ENCODE data around the gene PLIN3. TPM values are rescaled to one million over a fixed set of nuclear protein-coding genes. Genes with fewer than 3 reads are reported as not detected.
A peak's percentile ranks its signal among the peaks of the same experiment; 100 is the strongest.
"Not testable (repeated sequence)": the region's sequence is repeated elsewhere in the genome, so short reads cannot be mapped to it uniquely, and the experiment has no call there.

Gene PLIN3
- total RNA-seq, 1 experiment from 2014 or later = 114 TPM

- DNase-seq (ENCODE audit: low read depth) = no peak
These were observed 18.4 kb downstream of the PLIN3 start for GRCh38 chr19:4849019-4849418.

GRCh38 chr19:4847190-4847973 is 20.1 kb downstream of the PLIN3 start:
- no peak for DNase-seq (ENCODE audit: low read depth)

- not testable (repeated sequence) for DNase-seq (ENCODE audit: low read depth)
These were observed 21.5 kb downstream of the PLIN3 start for GRCh38 chr19:4845975-4846374.

- DNase-seq (ENCODE audit: low read depth) = no peak
These were observed 22.9 kb downstream of the PLIN3 start for GRCh38 chr19:4844348-4845179.

- no peak for DNase-seq (ENCODE audit: low read depth)
These were observed 23.9 kb downstream of the PLIN3 start for GRCh38 chr19:4843647-4843965.

- DNase-seq (ENCODE audit: low read depth) = no peak
These were observed 28.3 kb downstream of the PLIN3 start for GRCh38 chr19:4839192-4839591.

GRCh38 chr19:4832776-4833175 is 34.7 kb downstream of the PLIN3 start:
- DNase-seq (ENCODE audit: low read depth) = no peak

GRCh38 chr19:4831979-4832340 is 35.5 kb downstream of the PLIN3 start:
- DNase-seq (ENCODE audit: low read depth) = not testable (repeated sequence)

- peak; percentile 74 for DNase-seq (ENCODE audit: low read depth)
These were observed 36.0 kb downstream of the PLIN3 start, which contains the start of gene TICAM1 for GRCh38 chr19:4831304-4831978. TICAM1 (minus strand) TSS chr19:4831712; CDS start chr19:4818377, 13,335 bp downstream.

- DNase-seq (ENCODE audit: low read depth) = no peak
These were observed 36.6 kb downstream of the PLIN3 start for GRCh38 chr19:4830768-4831265.

- no peak for DNase-seq (ENCODE audit: low read depth)
These were observed 37.1 kb downstream of the PLIN3 start for GRCh38 chr19:4830332-4830731.

GRCh38 chr19:4829001-4829712 is 38.3 kb downstream of the PLIN3 start:
- DNase-seq (ENCODE audit: low read depth) = no peak

GRCh38 chr19:4823577-4823976 is 43.9 kb downstream of the PLIN3 start:
- no peak for DNase-seq (ENCODE audit: low read depth)

- not testable (repeated sequence) for DNase-seq (ENCODE audit: low read depth)
These were observed 45.1 kb downstream of the PLIN3 start for GRCh38 chr19:4822354-4822753.

- DNase-seq (ENCODE audit: low read depth) = no peak
These were observed 46.2 kb downstream of the PLIN3 start for GRCh38 chr19:4821265-4821664.

GRCh38 chr19:4817467-4818277 is 49.8 kb downstream of the PLIN3 start:
- no peak for DNase-seq (ENCODE audit: low read depth)

GRCh38 chr19:4816950-4817278 is 50.6 kb downstream of the PLIN3 start:
- DNase-seq (ENCODE audit: low read depth) = no peak

GRCh38 chr19:4816202-4816949 is 51.1 kb downstream of the PLIN3 start:
- no peak for DNase-seq (ENCODE audit: low read depth)

- peak; percentile 96 for DNase-seq (ENCODE audit: low read depth)
These were observed 51.9 kb downstream of the PLIN3 start for GRCh38 chr19:4815426-4816201.
